NT2/D1 (cell line): Measurements from ENCODE around the gene KPNA3.

Experiments
- DNase-seq: peaks from one replicate; pipeline ENCODE4 v3.0.0-alpha.2; 2011; ENCODE audit warnings: low read depth, low spot score
- H3K27me3 ChIP-seq: 2 replicates; pipeline ENCODE4 v1.6.0; 2011; ENCODE audit warnings: mild to moderate bottlenecking; ENCODE audit not compliant: insufficient read length, insufficient read depth
- H3K36me3 ChIP-seq: 2 replicates; pipeline ENCODE4 v1.6.1; 2011; ENCODE audit warnings: mild to moderate bottlenecking, low read length, mixed read lengths; ENCODE audit not compliant: insufficient read depth, insufficient read length
- H3K4me1 ChIP-seq: 2 replicates; pipeline ENCODE4 v1.5.1; 2011; ENCODE audit not compliant: insufficient read depth, insufficient read length
- H3K4me3 ChIP-seq: 2 replicates; pipeline ENCODE4 v1.5.1; 2011; ENCODE audit warnings: low read depth; ENCODE audit not compliant: insufficient read length
- H3K9ac ChIP-seq: 2 replicates; pipeline ENCODE4 v1.6.0; 2011; ENCODE audit warnings: low read depth; ENCODE audit not compliant: insufficient read length
- H3K9me3 ChIP-seq: 2 replicates; pipeline ENCODE4 v1.5.1; 2011; ENCODE audit warnings: mild to moderate bottlenecking, low read length; ENCODE audit not compliant: insufficient read depth
- SUZ12 ChIP-seq: IDR thresholded peaks from 2 replicates; pipeline ENCODE4 v1.6.1; 2011; ENCODE audit not compliant: insufficient read length, insufficient read depth; ENCODE audit errors: extremely low read depth
- YY1 ChIP-seq: IDR thresholded peaks from 2 replicates; pipeline ENCODE4 v1.6.1; 2011; ENCODE audit not compliant: insufficient read length, insufficient read depth
- ZNF274 ChIP-seq: IDR thresholded peaks from 2 replicates; pipeline ENCODE4 v1.6.1; 2011; ENCODE audit warnings: mild to moderate bottlenecking, low read depth, low read length

Gene KPNA3

DNA sequence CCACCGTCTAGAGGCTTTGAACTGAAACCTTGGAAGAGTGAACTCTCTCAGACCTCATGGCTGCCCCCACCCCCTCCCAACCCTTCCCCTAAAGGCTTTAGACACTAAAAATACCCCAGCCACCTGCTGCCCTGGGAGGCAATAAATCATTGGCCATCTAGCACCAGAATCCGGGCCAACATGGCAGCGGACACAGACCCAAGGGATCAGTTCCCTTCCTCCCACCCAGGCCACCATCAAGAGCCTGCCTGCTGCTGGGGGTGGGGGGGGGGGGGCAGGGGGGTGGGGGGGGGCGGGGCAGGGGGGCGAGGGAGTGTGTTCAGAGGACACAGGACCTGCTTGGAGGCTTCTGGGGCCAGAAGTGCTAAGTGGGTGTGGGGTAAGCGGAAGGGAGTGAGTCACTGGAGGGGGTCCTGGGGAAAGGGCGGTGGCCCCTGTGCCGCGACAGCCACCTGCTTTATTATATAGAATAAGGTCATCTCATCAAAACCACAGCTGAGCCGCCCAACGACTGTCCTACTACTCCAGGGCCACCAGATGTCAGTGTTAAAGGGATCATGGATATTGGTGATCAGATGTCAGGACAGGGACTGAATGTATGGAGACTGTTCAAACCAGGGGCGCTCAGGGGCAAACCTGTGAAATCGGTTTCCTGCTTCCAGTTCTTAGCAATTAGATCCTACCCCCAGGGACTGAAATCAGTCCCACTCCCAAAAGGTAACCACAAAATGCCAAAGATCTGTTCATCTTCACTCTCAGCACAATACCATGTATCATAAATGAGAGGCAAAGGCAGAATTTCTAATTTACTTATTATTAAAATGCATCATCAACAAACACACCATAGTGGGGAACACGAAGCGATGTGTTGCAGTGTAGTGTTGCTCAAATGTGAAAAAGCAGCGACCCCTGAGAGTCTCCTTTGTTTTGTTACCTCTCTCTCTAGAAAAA, 139.9 kb downstream of the KPNA3 start:
- no peak for DNase-seq
- Histone ChIP-seq H3K4me1 (no peaks in the 10 kb centered on the region), H3K36me3 (no peaks in the 10 kb centered on the region), H3K4me3 (no peak overlapping the region), H3K9ac (no peak overlapping the region), H3K27me3 (no peaks in the 10 kb centered on the region), H3K9me3 (no peaks in the 10 kb centered on the region)
- TF ChIP-seq YY1 (no peak), ZNF274 (no peak), SUZ12 (no peak)

- Histone ChIP-seq H3K27me3 (no peaks in the 10 kb centered on the region), H3K4me3 (no peak overlapping the region), H3K9me3 (no peaks in the 10 kb centered on the region), H3K9ac (no peak overlapping the region), H3K36me3 (no peaks in the 10 kb centered on the region), H3K4me1 (no peaks in the 10 kb centered on the region)
- DNase-seq: no peak
- TF ChIP-seq ZNF274: no peak
- no peak for TF ChIP-seq SUZ12
- no peak for TF ChIP-seq YY1
Observed at GRCh38 chr13:49651570-49652354, 140.7 kb downstream of the KPNA3 start.

DNA sequence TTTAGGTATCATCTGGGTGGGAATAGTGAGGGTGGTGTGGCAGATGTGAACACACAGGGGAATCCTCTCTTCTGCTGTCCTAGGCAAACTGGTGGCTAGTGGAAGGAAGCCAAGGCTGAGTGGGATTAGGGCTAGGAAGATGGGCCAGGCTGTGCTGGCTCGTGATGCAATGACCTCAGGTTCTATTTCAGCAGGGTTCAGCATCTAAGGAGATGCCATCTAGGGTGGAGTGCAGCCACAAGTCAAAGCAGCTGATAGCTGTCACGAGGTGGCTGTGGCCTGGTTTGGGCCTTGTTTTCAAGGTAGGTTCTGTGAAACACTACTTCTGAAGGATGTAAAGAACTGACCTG, 142.5 kb downstream of the KPNA3 start:
- Histone ChIP-seq H3K36me3 (no peaks in the 10 kb centered on the region), H3K4me1 (no peaks in the 10 kb centered on the region), H3K9ac (no peak overlapping the region), H3K4me3 (no peak overlapping the region), H3K27me3 (no peaks in the 10 kb centered on the region), H3K9me3 (no peaks in the 10 kb centered on the region)
- DNase-seq: no peak
- no peak for TF ChIP-seq SUZ12
- no peak for TF ChIP-seq YY1
- no peak for TF ChIP-seq ZNF274
